Mesothelial cell of epicardium (in vitro differentiated cells): ENCODE measurements around the gene CDH4. TPM values are rescaled to one million over a fixed set of nuclear protein-coding genes. Genes with fewer than 3 reads are reported as not detected.

Source experiments
- DNase-seq, 2 experiments: peaks; one replicate each; pipeline ENCODE4 v3.0.0; 2021; ENCODE audit warnings: low spot score in 2 of 2; ENCODE audit not compliant: unreplicated experiment in 2 of 2
- H3K27ac Mint-ChIP-seq: 2 replicates; pipeline ENCODE4 v1.8.0; 2021; ENCODE audit warnings: mixed read lengths
- H3K27me3 Mint-ChIP-seq: 2 replicates; pipeline ENCODE4 v1.8.0; 2021; ENCODE audit warnings: low read depth, mixed read lengths
- H3K36me3 Mint-ChIP-seq: 2 replicates; pipeline ENCODE4 v1.8.0; 2021; ENCODE audit warnings: mixed read lengths
- H3K4me1 Mint-ChIP-seq: 2 replicates; pipeline ENCODE4 v1.8.0; 2021; ENCODE audit warnings: mixed read lengths
- H3K4me3 Mint-ChIP-seq: 2 replicates; pipeline ENCODE4 v1.8.0; 2021; ENCODE audit warnings: mild to moderate bottlenecking, moderate library complexity, mixed read lengths
- H3K9me3 Mint-ChIP-seq: 2 replicates; pipeline ENCODE4 v1.8.0; 2021; ENCODE audit warnings: mixed read lengths
- CTCF ChIP-seq: fragments of 200-600 bp; sonication (generic); IDR thresholded peaks from one replicate; pipeline ENCODE4 v1.5.0; 2021; ENCODE audit warnings: antibody characterized with exemption; ENCODE audit not compliant: unreplicated experiment
- total RNA-seq: library from RNA; stranded (reverse); gene quantifications from 3 replicates; pipeline ENCODE4 v1.2.1, GENCODE V29; 2021

CDH4 gene
- total RNA-seq, 1 donor from 2014 or later, result 1.1 TPM

GRCh38 chr20:61223121-61223520 is 28.9 kb upstream of the CDH4 start:
- H3K27ac Mint-ChIP-seq, result no peak overlapping the region
- no peaks in the 10 kb centered on the region for H3K4me1 Mint-ChIP-seq
- H3K27me3 Mint-ChIP-seq, result peaks cover 59% of the 10 kb centered on the region
- H3K4me3 Mint-ChIP-seq, result no peak overlapping the region
- no peaks in the 10 kb centered on the region for H3K36me3 Mint-ChIP-seq
- no peaks in the 10 kb centered on the region for H3K9me3 Mint-ChIP-seq
- no peak for DNase-seq
- no peak for TF ChIP-seq CTCF

GRCh38 chr20:61230166-61230565 is 21.9 kb upstream of the CDH4 start:
- Mint-ChIP-seq H3K27me3 (peaks cover 40% of the 10 kb centered on the region), H3K36me3 (no peaks in the 10 kb centered on the region)

GRCh38 chr20:61233590-61233989 is 18.5 kb upstream of the CDH4 start:
- Mint-ChIP-seq H3K4me1 (peaks cover 2% of the 10 kb centered on the region), H3K27me3 (peaks cover 48% of the 10 kb centered on the region), H3K9me3 (no peaks in the 10 kb centered on the region), H3K36me3 (no peaks in the 10 kb centered on the region), H3K27ac (no peak overlapping the region), H3K4me3 (no peak overlapping the region)
- TF ChIP-seq CTCF, result no peak
- DNase-seq, result no peak

More at GRCh38 chr20:61230166-61230565, 21.9 kb upstream of the CDH4 start:
- H3K9me3 Mint-ChIP-seq, result no peaks in the 10 kb centered on the region
- DNase-seq, result no peak
- peaks cover 2% of the 10 kb centered on the region for H3K4me1 Mint-ChIP-seq
- no peak for TF ChIP-seq CTCF
- no peak overlapping the region for H3K4me3 Mint-ChIP-seq
- no peak overlapping the region for H3K27ac Mint-ChIP-seq

GRCh38 chr20:61234224-61234890 is 17.7 kb upstream of the CDH4 start:
- H3K4me3 Mint-ChIP-seq, result no peak overlapping the region
- no peaks in the 10 kb centered on the region for H3K36me3 Mint-ChIP-seq
- H3K9me3 Mint-ChIP-seq, result peaks cover 2% of the 10 kb centered on the region
- H3K27ac Mint-ChIP-seq, result no peak overlapping the region
- peaks cover 2% of the 10 kb centered on the region for H3K4me1 Mint-ChIP-seq
- peaks cover 50% of the 10 kb centered on the region for H3K27me3 Mint-ChIP-seq
- TF ChIP-seq CTCF, result no peak
- no peak for DNase-seq

- Mint-ChIP-seq H3K4me3 (no peak overlapping the region), H3K27ac (no peak overlapping the region), H3K36me3 (no peaks in the 10 kb centered on the region), H3K4me1 (peaks cover 2% of the 10 kb centered on the region), H3K9me3 (peaks cover 17% of the 10 kb centered on the region), H3K27me3 (peaks cover 61% of the 10 kb centered on the region)
- DNase-seq, result no peak
- TF ChIP-seq CTCF, result no peak
Measured at GRCh38 chr20:61236713-61237112, 15.3 kb upstream of the CDH4 start.

GRCh38 chr20:61238813-61239212 is 13.2 kb upstream of the CDH4 start:
- Mint-ChIP-seq H3K4me1 (peaks cover 2% of the 10 kb centered on the region), H3K27me3 (peaks cover 62% of the 10 kb centered on the region), H3K9me3 (peaks cover 20% of the 10 kb centered on the region), H3K36me3 (no peaks in the 10 kb centered on the region), H3K4me3 (no peak overlapping the region), H3K27ac (no peak overlapping the region)
- TF ChIP-seq CTCF, result no peak
- DNase-seq, result no peak
